Left ventricle myocardium inferior (tissue), 1 donor: Measurements from ENCODE around the gene CDCA5. TPM values are rescaled to one million over a fixed set of nuclear protein-coding genes. Genes with fewer than 3 reads are reported as not detected.
A peak's percentile ranks its signal among the peaks of the same experiment; 100 is the strongest.

ENCODE experiments used
- DNase-seq: peaks from one replicate; pipeline ENCODE4 v3.0.0-alpha.2; 2020
- H3K27ac ChIP-seq: fragments of 200-600 bp; replicated peaks from 2 replicates; pipeline ENCODE4 v1.8.0; 2021
- H3K27me3 ChIP-seq: fragments of 200-600 bp; 2 replicates; pipeline ENCODE4 v1.8.0; 2021; ENCODE audit warnings: low read depth
- H3K36me3 ChIP-seq: fragments of 200-600 bp; 2 replicates; pipeline ENCODE4 v1.8.0; 2021
- H3K4me1 ChIP-seq: fragments of 200-600 bp; 2 replicates; pipeline ENCODE4 v1.8.0; 2021
- H3K4me3 ChIP-seq: fragments of 200-600 bp; 2 replicates; pipeline ENCODE4 v1.8.0; 2021; ENCODE audit warnings: mild to moderate bottlenecking, moderate library complexity
- H3K9me3 ChIP-seq: fragments of 200-600 bp; replicated peaks from 2 replicates; pipeline ENCODE4 v1.8.0; 2021
- intact Hi-C: fragments of 100-400 bp; cut with micrococcal nuclease; formaldehyde crosslinking; loops from one replicate; pipeline ENCODE4 v1.11.0; 2022
- total RNA-seq: library from RNA; stranded (reverse); fragmentation: NEBNext Ultra II Directional; extraction: Animal tissue kit (Norgen Biotek cat#: 25700); gene quantifications from one replicate; pipeline ENCODE4 v1.2.1, GENCODE V29; 2021
- TF ChIP-seq, protein P1 (sequence below): fragments of 200-600 bp; IDR thresholded peaks from 2 replicates; pipeline ENCODE4 v1.8.0; 2021; ENCODE audit warnings: antibody characterized with exemption, mild to moderate bottlenecking, borderline replicate concordance
- donor health status: DM: no; HTN: yes; CAD: no; lungs with severe emphysema.

Gene CDCA5
- total RNA-seq, 1 donor from 2014 or later: 1.3 TPM

DNA sequence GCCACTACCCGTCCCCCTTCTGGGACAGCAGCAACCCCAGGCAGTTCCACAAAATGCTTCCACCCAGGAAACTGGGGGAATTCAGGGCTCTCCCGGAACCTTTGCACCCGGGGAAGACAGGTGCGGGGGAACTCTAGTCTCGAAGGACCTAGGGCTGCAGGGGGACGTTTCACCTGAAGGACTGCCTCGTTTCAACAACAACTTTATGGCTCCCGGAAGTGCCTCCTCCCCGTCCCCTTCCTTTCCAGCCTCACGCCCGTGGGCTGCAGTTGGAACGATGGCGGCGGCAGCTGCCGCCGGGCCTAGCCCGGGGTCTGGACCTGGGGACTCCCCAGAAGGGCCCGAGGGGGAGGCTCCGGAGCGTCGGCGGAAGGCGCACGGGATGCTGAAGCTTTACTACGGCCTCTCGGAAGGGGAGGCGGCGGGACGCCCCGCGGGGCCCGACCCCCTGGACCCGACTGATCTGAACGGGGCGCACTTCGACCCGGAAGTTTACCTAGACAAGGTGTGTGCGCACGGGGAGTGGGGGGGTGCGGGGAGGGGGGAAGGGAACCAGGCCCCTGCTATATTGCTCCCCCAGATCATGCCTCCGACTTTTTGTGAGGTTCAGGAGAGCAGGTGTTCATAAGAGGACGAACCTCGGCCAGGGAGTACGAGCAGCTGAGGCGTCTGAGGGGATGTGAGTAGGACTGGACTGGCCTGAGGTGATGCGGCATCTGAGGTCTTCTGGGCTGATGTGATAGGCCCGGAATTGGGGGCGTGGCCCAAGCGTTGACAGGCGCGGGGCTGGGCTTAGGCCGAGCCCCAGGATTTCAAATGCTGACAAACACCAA lies 12.3 kb upstream of the CDCA5 start, which contains the start of gene VPS51:
TSS of gene VPS51 (plus strand) at position 241 of the 833 bp plus-strand sequence. CDS start at position 278, 37 bp downstream.
- H3K27me3 ChIP-seq: no peaks in the 10 kb centered on the region
- peak; percentile 90 for DNase-seq
- peak within 1 kb of the TSS; percentile 82 for H3K4me3 ChIP-seq
- TF ChIP-seq, protein P1, sequence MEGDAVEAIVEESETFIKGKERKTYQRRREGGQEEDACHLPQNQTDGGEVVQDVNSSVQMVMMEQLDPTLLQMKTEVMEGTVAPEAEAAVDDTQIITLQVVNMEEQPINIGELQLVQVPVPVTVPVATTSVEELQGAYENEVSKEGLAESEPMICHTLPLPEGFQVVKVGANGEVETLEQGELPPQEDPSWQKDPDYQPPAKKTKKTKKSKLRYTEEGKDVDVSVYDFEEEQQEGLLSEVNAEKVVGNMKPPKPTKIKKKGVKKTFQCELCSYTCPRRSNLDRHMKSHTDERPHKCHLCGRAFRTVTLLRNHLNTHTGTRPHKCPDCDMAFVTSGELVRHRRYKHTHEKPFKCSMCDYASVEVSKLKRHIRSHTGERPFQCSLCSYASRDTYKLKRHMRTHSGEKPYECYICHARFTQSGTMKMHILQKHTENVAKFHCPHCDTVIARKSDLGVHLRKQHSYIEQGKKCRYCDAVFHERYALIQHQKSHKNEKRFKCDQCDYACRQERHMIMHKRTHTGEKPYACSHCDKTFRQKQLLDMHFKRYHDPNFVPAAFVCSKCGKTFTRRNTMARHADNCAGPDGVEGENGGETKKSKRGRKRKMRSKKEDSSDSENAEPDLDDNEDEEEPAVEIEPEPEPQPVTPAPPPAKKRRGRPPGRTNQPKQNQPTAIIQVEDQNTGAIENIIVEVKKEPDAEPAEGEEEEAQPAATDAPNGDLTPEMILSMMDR: peak; percentile 9
- H3K36me3 ChIP-seq: peaks cover 15% of the 10 kb centered on the region
- H3K4me1 ChIP-seq: peaks cover 34% of the 10 kb centered on the region
- peak within 1 kb of the TSS; percentile 91 for H3K27ac ChIP-seq
- intact Hi-C loops: no loop called here
- H3K9me3 ChIP-seq: no peaks in the 10 kb centered on the region

DNA sequence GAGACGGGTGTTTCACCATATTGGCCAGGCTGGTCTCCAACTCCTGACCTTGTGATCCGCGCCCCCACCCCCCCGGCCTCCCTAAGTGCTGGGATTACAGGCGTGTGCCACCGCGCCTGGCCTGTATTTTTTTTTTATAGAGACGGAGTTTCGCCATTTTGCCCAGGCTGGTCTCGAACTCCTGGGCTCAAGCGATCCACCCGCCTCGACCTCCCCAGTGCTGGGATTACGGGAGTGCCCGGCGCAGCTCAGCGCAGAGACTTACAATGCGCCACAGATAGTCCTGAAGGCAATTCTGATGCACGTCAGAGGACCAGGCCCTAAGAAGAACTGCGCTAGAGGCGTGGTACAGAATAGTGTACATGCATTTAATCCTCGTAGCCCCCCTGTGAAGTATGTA lies 11.6 kb upstream of the CDCA5 start:
- intact Hi-C loops: no loop called here
- no peak for DNase-seq
- H3K27ac ChIP-seq: peak overlapping the region; percentile 91
- H3K4me3 ChIP-seq: peak overlapping the region; percentile 82
- H3K36me3 ChIP-seq: peaks cover 15% of the 10 kb centered on the region
- H3K4me1 ChIP-seq: peaks cover 28% of the 10 kb centered on the region
- no peaks in the 10 kb centered on the region for H3K9me3 ChIP-seq
- no peaks in the 10 kb centered on the region for H3K27me3 ChIP-seq
- TF ChIP-seq, protein P1: no peak

DNA sequence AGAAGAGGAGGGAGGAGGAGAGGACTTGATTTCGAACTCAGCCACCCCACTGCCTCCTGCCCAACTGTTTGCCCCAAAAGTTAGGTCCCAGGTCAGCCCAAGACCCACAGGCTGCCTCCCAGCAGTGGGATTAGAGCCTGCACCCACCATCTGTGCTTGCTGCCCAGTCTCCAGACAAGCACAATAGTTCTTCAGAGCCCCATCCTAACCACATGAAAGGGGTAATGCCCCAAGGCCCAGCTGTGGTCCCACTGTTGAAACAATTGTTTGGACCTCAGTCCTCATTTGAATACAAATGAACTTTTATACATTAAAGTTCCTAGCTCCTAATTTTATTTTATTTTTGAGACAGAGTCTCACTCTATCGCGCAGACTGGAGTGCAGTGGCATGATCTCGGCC lies 6.8 kb upstream of the CDCA5 start:
- H3K27ac ChIP-seq: no peak overlapping the region
- TF ChIP-seq, protein P1: no peak
- peaks cover 3% of the 10 kb centered on the region for H3K4me1 ChIP-seq
- no peaks in the 10 kb centered on the region for H3K27me3 ChIP-seq
- H3K36me3 ChIP-seq: peaks cover 43% of the 10 kb centered on the region
- DNase-seq: no peak
- H3K4me3 ChIP-seq: no peak overlapping the region
- intact Hi-C loops: no loop called here
- no peaks in the 10 kb centered on the region for H3K9me3 ChIP-seq

DNA sequence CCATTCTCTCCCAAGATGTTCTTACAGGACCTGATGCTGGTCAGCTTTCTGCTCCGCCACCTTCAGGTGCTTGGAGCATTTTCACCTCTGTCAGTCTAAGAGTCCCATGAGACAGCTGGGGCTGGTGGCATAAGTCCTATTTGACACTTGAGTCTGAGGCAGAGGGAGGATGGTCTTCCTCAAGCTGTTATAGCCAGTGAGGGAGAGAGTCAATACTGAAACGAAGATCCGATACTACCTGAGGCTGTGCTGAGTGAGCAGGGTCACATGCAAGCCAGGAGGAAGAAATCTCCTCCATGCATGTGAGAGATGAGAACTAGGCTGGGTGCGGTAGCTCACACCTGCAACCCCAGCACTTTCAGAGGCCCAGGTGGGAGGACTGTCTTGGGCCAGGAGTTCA lies 5.8 kb upstream of the CDCA5 start:
- H3K4me1 ChIP-seq: peaks cover 11% of the 10 kb centered on the region
- no peak overlapping the region for H3K4me3 ChIP-seq
- H3K27me3 ChIP-seq: no peaks in the 10 kb centered on the region
- no peaks in the 10 kb centered on the region for H3K9me3 ChIP-seq
- DNase-seq: no peak
- peaks cover 46% of the 10 kb centered on the region for H3K36me3 ChIP-seq
- intact Hi-C loops: no loop called here
- TF ChIP-seq, protein P1: no peak
- no peak overlapping the region for H3K27ac ChIP-seq

DNA sequence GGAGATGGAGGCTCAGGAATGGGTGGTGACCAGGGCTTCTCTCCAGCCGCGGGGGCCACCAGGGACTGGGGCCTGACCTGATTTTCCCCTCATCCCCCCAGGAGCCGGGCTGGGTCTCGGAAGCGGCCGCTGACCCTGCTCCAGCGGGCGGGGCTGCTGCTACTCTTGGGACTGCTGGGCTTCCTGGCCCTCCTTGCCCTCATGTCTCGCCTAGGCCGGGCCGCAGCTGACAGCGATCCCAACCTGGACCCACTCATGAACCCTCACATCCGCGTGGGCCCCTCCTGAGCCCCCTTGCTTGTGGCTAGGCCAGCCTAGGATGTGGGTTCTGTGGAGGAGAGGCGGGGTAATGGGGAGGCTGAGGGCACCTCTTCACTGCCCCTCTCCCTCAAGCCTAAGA lies 4.0 kb upstream of the CDCA5 start:
- intact Hi-C loops: no loop called here
- Histone ChIP-seq H3K4me1 (peaks cover 27% of the 10 kb centered on the region), H3K9me3 (no peaks in the 10 kb centered on the region), H3K27me3 (no peaks in the 10 kb centered on the region), H3K36me3 (peaks cover 46% of the 10 kb centered on the region), H3K27ac (no peak overlapping the region), H3K4me3 (no peak overlapping the region)
- DNase-seq: no peak
- TF ChIP-seq, protein P1: no peak
